GM12878 (cell line): ENCODE measurements around the gene ADAMTS4. TPM values are rescaled to one million over a fixed set of nuclear protein-coding genes. Genes with fewer than 3 reads are reported as not detected.
A peak's percentile ranks its signal among the peaks of the same experiment; 100 is the strongest.

Experiments
- ATAC-seq: fragments of 200-7000 bp; cut with Tn5 transposase; 3 replicates; pipeline ENCODE4 v1.9.1; 2020; ENCODE audit warnings: mild to moderate bottlenecking, moderate library complexity
- BruUV-seq: library from RNA; stranded (reverse); fragments of 400-500 nt; replicated peaks from 2 replicates; lab custom pipeline; 2021; lab: Mats Ljungman, UMichigan
- CTCF ChIA-PET: fragments of 300-600 bp; sonication (Branson Sonifier 250); formaldehyde crosslinking; extraction: SDS; loops from one replicate; lab custom pipeline; 2021; ENCODE audit warnings: inconsistent platforms; lab: Yijun Ruan, JAX
- POLR2A ChIA-PET: fragments of 350-600 bp; formaldehyde crosslinking; extraction: SDS; loops from one replicate; lab custom pipeline; 2021; ENCODE audit warnings: inconsistent platforms; lab: Charles Lee
- RAD21 ChIA-PET: fragments of 300-600 bp; sonication (Branson Sonifier 250); formaldehyde crosslinking; loops from one replicate; lab custom pipeline; 2023; ENCODE audit warnings: antibody characterized with exemption; ENCODE audit not compliant: unreplicated experiment; lab: Charles Lee
- SMC1A ChIA-PET: fragments of 300-600 bp; sonication (Branson Sonifier 250); formaldehyde crosslinking; loops from one replicate; lab custom pipeline; 2023; ENCODE audit not compliant: unreplicated experiment, uncharacterized antibody; lab: Charles Lee
- DNase-seq: peaks from one replicate; pipeline ENCODE4 v3.0.0-alpha.2; 2011; ENCODE audit warnings: low read depth, low spot score
- FAIRE-seq: peaks from 3 replicates; lab custom pipeline; 2011; peaks lifted over from hg19 to GRCh38; lab: Jason Lieb, UNC
- H2AFZ ChIP-seq: 2 replicates; pipeline ENCODE4 v1.6.0; 2011; ENCODE audit warnings: low read depth, low read length, control low read depth; ENCODE audit not compliant: control insufficient read depth
- H3K27ac ChIP-seq: 2 replicates; pipeline ENCODE4 v1.5.1; 2011; ENCODE audit warnings: control low read depth; ENCODE audit not compliant: control insufficient read depth, insufficient read depth
- H3K27me3 ChIP-seq, 2 experiments: replicated peaks in 1 of 2; 2 replicates each; pipeline versions ENCODE4 v1.6.0 to v1.6.1; 2011; ENCODE audit warnings: low read length in 1 of 2; ENCODE audit not compliant: control insufficient read depth in 2 of 2, insufficient read depth in 2 of 2
- H3K36me3 ChIP-seq, 2 experiments: 2 replicates each; pipeline ENCODE4 v1.5.1; 2011; ENCODE audit warnings: low read length in 1 of 2; ENCODE audit not compliant: control insufficient read depth in 2 of 2, insufficient read depth in 2 of 2
- H3K4me1 ChIP-seq: 2 replicates; pipeline ENCODE4 v1.6.1; 2011; ENCODE audit warnings: mild to moderate bottlenecking, low read length, moderate library complexity, mixed read lengths; ENCODE audit not compliant: control insufficient read depth, insufficient read depth
- H3K4me2 ChIP-seq: 2 replicates; pipeline ENCODE4 v1.6.0; 2011; ENCODE audit warnings: control low read depth; ENCODE audit not compliant: control insufficient read depth, insufficient read depth
- H3K4me3 ChIP-seq: fragments of 200-600 bp; sonication (generic); 2 replicates; pipeline ENCODE4 v1.5.1; 2016
- H3K79me2 ChIP-seq: 2 replicates; pipeline ENCODE4 v1.6.0; 2011; ENCODE audit warnings: low read length; ENCODE audit not compliant: control insufficient read depth, insufficient read depth
- H3K9ac ChIP-seq: 2 replicates; pipeline ENCODE4 v1.8.0; 2011; ENCODE audit warnings: low read length, control low read depth, mixed read lengths; ENCODE audit not compliant: control insufficient read depth, insufficient read depth
- H3K9me3 ChIP-seq: replicated peaks from 3 replicates; pipeline ENCODE4 v1.5.1; 2011; ENCODE audit warnings: mild to moderate bottlenecking, low read length; ENCODE audit not compliant: control insufficient read depth, insufficient read depth
- H4K20me1 ChIP-seq: 2 replicates; pipeline ENCODE4 v1.6.0; 2011; ENCODE audit not compliant: control insufficient read depth, insufficient read depth
- CREM ChIP-seq: IDR thresholded peaks from 2 replicates; pipeline ENCODE4 v1.6.1; 2014; ENCODE audit warnings: antibody characterized with exemption, low read depth
- CUX1 ChIP-seq: IDR thresholded peaks from 2 replicates; pipeline ENCODE4 v1.6.1; 2012; ENCODE audit warnings: improper control_type of control experiment, low read depth, low read length; ENCODE audit not compliant: insufficient replicate concordance
- EED ChIP-seq: sonication (generic); IDR thresholded peaks from 2 replicates; pipeline ENCODE4 v1.6.1; 2016; ENCODE audit warnings: antibody characterized with exemption, low read depth
- IKZF1 ChIP-seq: fragments of 450-650 bp; conservative IDR thresholded peaks from 2 replicates; pipeline ENCODE4 v1.6.1; 2017; ENCODE audit warnings: antibody characterized with exemption, mild to moderate bottlenecking
- KLF5 ChIP-seq: fragments of 450-650 bp; IDR thresholded peaks from 2 replicates; pipeline ENCODE4 v1.6.1; 2014; ENCODE audit warnings: mild to moderate bottlenecking; ENCODE audit not compliant: partially characterized antibody
- MAX ChIP-seq: IDR thresholded peaks from 2 replicates; pipeline ENCODE4 v1.6.1; 2012; ENCODE audit warnings: low read depth, low read length, improper control_type of control experiment
- NFIC ChIP-seq: IDR thresholded peaks from 2 replicates; pipeline ENCODE4 v1.6.1; 2012; ENCODE audit warnings: low read depth, mild to moderate bottlenecking, inconsistent platforms, low read length, moderate library complexity
- RBBP5 ChIP-seq: fragments of 200-600 bp; sonication (generic); conservative IDR thresholded peaks from 2 replicates; pipeline ENCODE4 v1.6.1; 2016
- RELB ChIP-seq: fragments of 450-650 bp; IDR thresholded peaks from 2 replicates; pipeline ENCODE4 v1.6.1; 2017; ENCODE audit warnings: low read depth, mild to moderate bottlenecking, moderate library complexity
- RFX5 ChIP-seq: IDR thresholded peaks from 2 replicates; pipeline ENCODE4 v1.6.1; 2011; ENCODE audit warnings: low read depth, low read length, improper control_type of control experiment
- SMAD1 ChIP-seq: fragments of 450-650 bp; IDR thresholded peaks from 2 replicates; pipeline ENCODE4 v1.6.1; 2018; ENCODE audit warnings: mild to moderate bottlenecking, low read depth; ENCODE audit not compliant: partially characterized antibody
- SRF ChIP-seq, 2 experiments: IDR thresholded peaks; 2 replicates each; pipeline ENCODE4 v1.6.1; 2011; ENCODE audit warnings: low read depth in 2 of 2, low read length in 2 of 2, mild to moderate bottlenecking in 1 of 2, moderate library complexity in 1 of 2
- WRNIP1 ChIP-seq: IDR thresholded peaks from 2 replicates; pipeline ENCODE4 v1.6.1; 2011; ENCODE audit warnings: low read depth, low read length, improper control_type of control experiment, borderline replicate concordance
- ZNF384 ChIP-seq: IDR thresholded peaks from 2 replicates; pipeline ENCODE4 v1.6.1; 2012; ENCODE audit warnings: low read depth, mild to moderate bottlenecking, low read length, improper control_type of control experiment, borderline replicate concordance
- whole genome bisulfite sequencing: methylation state at CpG from one replicate; pipeline ENCODE4 v1.1.6; 2016; ENCODE audit warnings: low lambda C conversion rate; ENCODE audit not compliant: insufficient replicate concordance, insufficient coverage; ENCODE audit errors: missing lambda C conversion rate; 5-methylcytosine and 5-hydroxymethylcytosine counted together
- in situ Hi-C: fragments of 300-500 bp; cut with MboI; formaldehyde crosslinking; loops from 9 replicates; pipeline ENCODE4 v1.14.3; 2018; ENCODE audit warnings: mixed read lengths
- intact Hi-C: fragments of 100-400 bp; cut with micrococcal nuclease; formaldehyde crosslinking; loops from one replicate; pipeline ENCODE4 v1.14.2; 2022; ENCODE audit not compliant: unreplicated experiment
- polyA plus RNA-seq, 11 experiments: library from polyadenylated mRNA; depleted of rRNA in 4 of 11; unstranded in 6 of 11; stranded (reverse) in 5 of 11; fragments of >200 nt; fragmentation: Nextera tagmentation in 4 of 11; fragmentation: Illumina TruSeq in 1 of 11; extraction: Ambion mirVana in 4 of 11; extraction: Trizol in 1 of 11; gene quantifications; 1 replicate in 1 of 11; 2 replicates in 10 of 11; pipeline versions ENCODE4 v1.2.1 to v1.2.3, GENCODE V29; 2011 to 2016; ENCODE audit warnings: inconsistent platforms in 2 of 11, missing spikeins in 2 of 11, low read depth in 1 of 11
- total RNA-seq, 4 experiments: library from RNA; depleted of rRNA in 3 of 4; stranded (reverse); fragments of >200 nt in 3 of 4; fragmentation: Illumina TruSeq in 1 of 4; extraction: Trizol in 1 of 4; gene quantifications; 2 replicates each; pipeline versions ENCODE4 v1.2.1 to v1.2.3, GENCODE V29; 2013 to 2021

The ADAMTS4 gene
- total and polyA plus RNA-seq, 10 of the 15 experiments (the other 5 are each of a cell fraction or from before 2014, with no cell fraction given), result 0.01 to 0.13 (median 0.05) TPM; not detected in 2

GRCh38 chr1:161225534-161226319 is 26.9 kb upstream of the ADAMTS4 start, which contains the start of gene TOMM40L:
Gene TOMM40L (plus strand): TSS chr1:161226060. CDS start chr1:161226490, 430 bp downstream.
- Histone ChIP-seq H3K36me3 (peaks cover 3 to 4% of the 10 kb centered on the region in 2 experiments; a peak in 2 of 4 replicates), H3K27ac (peak within 1 kb of the TSS; percentile 70), H3K4me3 (peak within 1 kb of the TSS; percentile 83), H3K4me2 (peak within 1 kb of the TSS; percentile 95), H3K79me2 (peaks cover 10% of the 10 kb centered on the region), H3K9me3 (no peaks in the 10 kb centered on the region), H3K4me1 (peaks cover 19% of the 10 kb centered on the region), H2AFZ (peak within 1 kb of the TSS; percentile 98), H3K27me3 (no peaks in the 10 kb centered on the region), H3K9ac (peak within 1 kb of the TSS; percentile 77), H4K20me1 (no peaks in the 10 kb centered on the region)
- POLR2A ChIA-PET, result interaction anchor here (0.6 to 1.6 kb wide), 21 partner anchors 15 to 268 kb away, joined by 3 to 22 read pairs (median 4); partner anchors contain the start of genes CFAP126, NDUFS2 and PPOX
- in situ Hi-C loops, result loop anchor here (5.0 kb wide), 2 partner anchors 67 to 157 kb away; no protein-coding TSS in a partner anchor
- DNase-seq (peak; percentile 97), ATAC-seq (peak; percentile 96), FAIRE-seq (peak; percentile 94)
- BruUV-seq, result no TSS peak
- SMC1A ChIA-PET, result interaction anchor here (0.6 to 6.3 kb wide), 36 partner anchors 9 to 825 kb away, joined by 3 to 72 read pairs (median 6); partner anchors contain the start of genes CFAP126, FCER1G, NDUFS2 and PPOX
- CTCF ChIA-PET, result interaction anchor here (0.6 to 17.1 kb wide), 44 partner anchors 9 to 524 kb away, joined by 3 to 385 read pairs (median 4); partner anchors contain the start of genes ADAMTS4, B4GALT3, CFAP126 and DUSP12
- RAD21 ChIA-PET, result interaction anchor here (0.7 to 5.0 kb wide), 36 partner anchors 9 to 1302 kb away, joined by 3 to 77 read pairs (median 7); partner anchors contain the start of genes ADAMTS4, B4GALT3, CFAP126 and DEDD
- intact Hi-C loops, result loop anchor here (1.0 to 5.0 kb wide), 4 partner anchors 23 to 82 kb away; partner anchors contain the start of genes MPZ and NDUFS2
- 6% methylated on average over 16 of the region's 16 CpGs for WGBS
- TF ChIP-seq SRF (IDR thresholded peaks at IDR 0.05; ENCODE audit: low read depth in 2 of 2, low read length in 2 of 2), result no peak
- peak; percentile 100 for TF ChIP-seq ZNF384
- peak; percentile 36; the same call in 1 of the 2 replicates for TF ChIP-seq RELB
- TF ChIP-seq WRNIP1, result no peak
- TF ChIP-seq EED, result no peak
- TF ChIP-seq IKZF1, result no peak
- TF ChIP-seq RBBP5, result no peak
- TF ChIP-seq KLF5, result no peak
- TF ChIP-seq SMAD1, result no peak
- TF ChIP-seq CREM, result no peak
- no peak for TF ChIP-seq NFIC
- TF ChIP-seq RFX5, result peak; percentile 56; the same call in 1 of the 2 replicates
- no peak for TF ChIP-seq CUX1
- peak; percentile 34; the same call in 1 of the 2 replicates for TF ChIP-seq MAX
